ENCODE measurements around the gene PTPRR.

- no peak for TF ChIP-seq CTCF (IDR thresholded peaks at IDR 0.05)
- no peak for TF ChIP-seq EZH2 (IDR thresholded peaks at IDR 0.05; ENCODE audit: borderline replicate concordance, insufficient read depth, low read depth, low read length, poor library complexity, severe bottlenecking)
Observed at GRCh38 chr12:70648831-70649230, 271.7 kb downstream of the PTPRR start.

Data from B cell (primary cell).